Neural progenitor cell (in vitro differentiated cells): ENCODE data around the gene CPA1.

Source experiments
- CTCF ChIP-seq: fragments of 200-600 bp; sonication (generic); IDR thresholded peaks from 2 replicates; pipeline ENCODE4 v1.5.1; 2017; ENCODE audit warnings: antibody characterized with exemption, mild to moderate bottlenecking
- EZH2 ChIP-seq: fragments of 200-600 bp; sonication (generic); IDR thresholded peaks from 2 replicates; pipeline ENCODE4 v1.6.1; 2017; ENCODE audit warnings: antibody characterized with exemption, mild to moderate bottlenecking, moderate library complexity
- EZH2phosphoT487 ChIP-seq: fragments of 200-600 bp; sonication (generic); IDR thresholded peaks from 2 replicates; pipeline ENCODE4 v1.6.1; 2017; ENCODE audit warnings: antibody characterized with exemption

GRCh38 chr7:130349911-130350782, 30.1 kb upstream of the CPA1 start:
- TF ChIP-seq CTCF (no peak), EZH2 (no peak), EZH2phosphoT487 (no peak)
